Right lobe of liver (tissue), 6 donors: ENCODE results near the gene PARVA. TPM values are rescaled to one million over a fixed set of nuclear protein-coding genes. Genes with fewer than 3 reads are reported as not detected.
A peak's percentile ranks its signal among the peaks of the same experiment; 100 is the strongest.

Experiments
- ATAC-seq, 4 donors: fragments of 200-7000 bp; cut with Tn5 transposase; one replicate each; pipeline ENCODE4 v1.9.1; 2020; ENCODE audit warnings: mild to moderate bottlenecking in 4 of 4, moderate library complexity in 4 of 4
- DNase-seq, 3 donors: peaks; one replicate each; pipeline ENCODE4 v3.0.0-alpha.2; 2020
- H3K27ac ChIP-seq, 3 donors: fragments of 200-600 bp; one replicate each; pipeline ENCODE4 v1.8.0; 2022
- H3K27me3 ChIP-seq, 2 donors: fragments of 200-600 bp; one replicate each; pipeline ENCODE4 v1.8.0; 2022
- H3K36me3 ChIP-seq, 4 donors: fragments of 200-600 bp; sonication (generic) in 1 of 4; one replicate each; pipeline versions ENCODE4 v1.5.1 to v1.8.0; 2017 to 2022; ENCODE audit warnings: control low read depth in 1 of 4
- H3K4me1 ChIP-seq, 4 donors: fragments of 200-600 bp; sonication (generic) in 1 of 4; one replicate each; pipeline versions ENCODE4 v1.5.1 to v1.8.0; 2017 to 2022; ENCODE audit warnings: control low read depth in 1 of 4
- H3K4me3 ChIP-seq, 3 donors: fragments of 200-600 bp; one replicate each; pipeline ENCODE4 v1.8.0; 2022
- H3K9me3 ChIP-seq, 4 donors: fragments of 200-600 bp; sonication (generic) in 1 of 4; one replicate each; pipeline versions ENCODE4 v1.5.1 to v1.8.0; 2017 to 2022; ENCODE audit warnings: control low read depth in 1 of 4
- POLR2A ChIP-seq: fragments of 450-650 bp; IDR thresholded peaks from one replicate; pipeline ENCODE4 v1.6.1; 2017; ENCODE audit warnings: antibody characterized with exemption, mild to moderate bottlenecking
- WGBS: methylation state at CpG from one replicate; pipeline ENCODE4 v1.1.6; 2018; ENCODE audit warnings: low coverage, low lambda C conversion rate; ENCODE audit not compliant: insufficient coverage; ENCODE audit errors: missing lambda C conversion rate; 5-methylcytosine and 5-hydroxymethylcytosine counted together
- intact Hi-C, 2 donors: fragments of 100-400 bp; cut with DNase I; formaldehyde crosslinking; loops; one replicate each; pipeline versions ENCODE4 v1.11.2 to v1.14.1; 2022
- total RNA-seq, 6 experiments: library from RNA; depleted of rRNA in 2 of 6; stranded (reverse); fragments of >200 nt in 2 of 6; fragmentation: NEBNext Ultra II Directional in 3 of 6; extraction: Animal tissue kit (Norgen Biotek cat#: 25700) in 3 of 6; gene quantifications; one replicate each; pipeline versions ENCODE4 v1.1.0 to v1.2.4, GENCODE V29; 2016 to 2023
- TF ChIP-seq, protein P1 (sequence below), 4 donors: fragments of 200-600 bp in 3 of 4; fragments of 450-650 bp in 1 of 4; IDR thresholded peaks; one replicate each; pipeline versions ENCODE4 v1.5.1 to v1.8.0; 2016 to 2022; ENCODE audit warnings: antibody characterized with exemption in 4 of 4, mild to moderate bottlenecking in 2 of 4
- donor health status: DM: no; HTN: yes; CAD: no.
- donor health status: DM: no; HTN: no; CAD: no.
- donor health status: DM: no; HTN: no; CAD: no.
- donor health status: DM: no; HTN: yes; CAD: no.
- donor health status: DM: no; HTN: yes; CAD: no.

PARVA gene
- total RNA-seq, 6 experiments from 2014 or later: 11.1 to 27.5 (median 21.8) TPM

DNA sequence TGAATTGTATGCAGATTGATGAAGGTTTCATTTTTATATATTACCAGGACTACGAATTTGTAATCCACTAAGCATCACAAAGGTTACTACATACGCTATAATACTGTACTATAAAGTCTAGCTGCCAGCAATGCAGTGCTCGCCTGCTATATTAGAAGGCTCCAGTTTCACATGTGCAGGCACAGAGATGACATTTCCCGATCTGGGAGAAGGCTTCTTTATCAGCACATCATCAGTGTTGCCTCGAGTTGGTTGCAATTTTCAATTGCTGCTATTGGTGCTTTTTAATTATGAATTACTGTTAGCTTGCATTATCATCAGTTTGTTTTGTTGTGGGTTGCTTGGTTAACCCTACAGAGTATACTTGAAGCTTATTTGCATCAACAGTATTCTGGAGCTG is 153.6 kb downstream of the PARVA start:
- no peak overlapping the region for H3K4me3 ChIP-seq
- no peaks in the 10 kb centered on the region for H3K27me3 ChIP-seq
- intact Hi-C loops: no loop called here
- no peak for DNase-seq
- no peaks in the 10 kb centered on the region for H3K36me3 ChIP-seq
- no peak overlapping the region for H3K27ac ChIP-seq
- 82% methylated on average over 5 of the region's 5 CpGs for WGBS
- ATAC-seq: no peak
- H3K4me1 ChIP-seq: peaks cover 0 to 21% (median 10%) of the 10 kb centered on the region in 4 donors
- TF ChIP-seq POLR2A: no peak
- TF ChIP-seq, protein P1, sequence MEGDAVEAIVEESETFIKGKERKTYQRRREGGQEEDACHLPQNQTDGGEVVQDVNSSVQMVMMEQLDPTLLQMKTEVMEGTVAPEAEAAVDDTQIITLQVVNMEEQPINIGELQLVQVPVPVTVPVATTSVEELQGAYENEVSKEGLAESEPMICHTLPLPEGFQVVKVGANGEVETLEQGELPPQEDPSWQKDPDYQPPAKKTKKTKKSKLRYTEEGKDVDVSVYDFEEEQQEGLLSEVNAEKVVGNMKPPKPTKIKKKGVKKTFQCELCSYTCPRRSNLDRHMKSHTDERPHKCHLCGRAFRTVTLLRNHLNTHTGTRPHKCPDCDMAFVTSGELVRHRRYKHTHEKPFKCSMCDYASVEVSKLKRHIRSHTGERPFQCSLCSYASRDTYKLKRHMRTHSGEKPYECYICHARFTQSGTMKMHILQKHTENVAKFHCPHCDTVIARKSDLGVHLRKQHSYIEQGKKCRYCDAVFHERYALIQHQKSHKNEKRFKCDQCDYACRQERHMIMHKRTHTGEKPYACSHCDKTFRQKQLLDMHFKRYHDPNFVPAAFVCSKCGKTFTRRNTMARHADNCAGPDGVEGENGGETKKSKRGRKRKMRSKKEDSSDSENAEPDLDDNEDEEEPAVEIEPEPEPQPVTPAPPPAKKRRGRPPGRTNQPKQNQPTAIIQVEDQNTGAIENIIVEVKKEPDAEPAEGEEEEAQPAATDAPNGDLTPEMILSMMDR (IDR thresholded peaks at IDR 0.05): no peak
- no peaks in the 10 kb centered on the region for H3K9me3 ChIP-seq

DNA sequence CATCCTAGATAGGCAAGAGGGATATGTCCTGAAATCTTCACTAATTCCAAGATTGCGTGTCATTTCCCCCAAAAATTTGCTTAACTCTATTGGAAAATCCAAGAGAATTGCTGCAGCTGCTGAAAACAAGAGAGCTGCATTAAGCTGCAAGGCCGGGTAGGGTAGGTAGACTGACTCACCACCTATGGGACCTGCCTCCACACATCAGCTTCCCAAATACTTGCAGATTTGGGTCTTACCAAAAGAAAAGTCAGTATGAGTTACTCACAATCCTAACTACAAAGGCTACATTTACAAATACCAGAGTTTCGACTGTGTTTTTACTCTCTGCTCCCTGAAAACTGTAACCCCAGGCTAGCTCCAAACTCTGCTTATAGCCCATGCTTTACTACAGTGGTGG is 154.3 kb downstream of the PARVA start:
- Histone ChIP-seq H3K4me1 (peaks cover 0 to 21% (median 10%) of the 10 kb centered on the region in 4 donors), H3K27ac (no peak overlapping the region), H3K4me3 (no peak overlapping the region), H3K9me3 (no peaks in the 10 kb centered on the region), H3K36me3 (no peaks in the 10 kb centered on the region), H3K27me3 (no peaks in the 10 kb centered on the region)
- TF ChIP-seq, protein P1 (IDR thresholded peaks at IDR 0.05): no peak
- no peak for TF ChIP-seq POLR2A
- no peak for ATAC-seq
- DNase-seq: no peak
- intact Hi-C loops: no loop called here
- 85% methylated on average over 3 of the region's 3 CpGs for WGBS

DNA sequence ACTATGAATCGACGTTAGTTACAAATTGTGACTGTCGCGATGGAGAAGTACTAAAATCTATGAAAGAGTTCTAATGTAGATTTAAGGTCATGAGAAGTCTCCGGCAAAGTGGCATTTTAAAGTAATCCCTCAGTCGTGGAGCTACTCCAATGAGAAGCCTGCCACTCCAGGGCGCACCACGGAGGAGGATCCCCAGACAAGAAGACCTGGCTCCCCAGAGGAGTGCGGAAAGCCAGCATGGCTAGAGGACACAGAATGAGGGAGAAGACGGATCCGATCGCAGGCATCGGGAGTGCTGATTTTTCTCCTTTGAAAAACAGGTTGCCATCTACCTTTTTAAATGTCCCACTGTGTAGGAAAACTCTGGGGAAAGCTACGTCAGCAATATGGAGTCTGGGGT is 155.2 kb downstream of the PARVA start:
- TF ChIP-seq, protein P1 (IDR thresholded peaks at IDR 0.05): no peak
- TF ChIP-seq POLR2A: no peak
- 98% methylated on average over 12 of the region's 14 CpGs for WGBS
- H3K9me3 ChIP-seq: no peaks in the 10 kb centered on the region
- H3K27ac ChIP-seq: no peak overlapping the region
- no peak overlapping the region for H3K4me3 ChIP-seq
- H3K27me3 ChIP-seq: no peaks in the 10 kb centered on the region
- no peaks in the 10 kb centered on the region for H3K36me3 ChIP-seq
- ATAC-seq: no peak
- peaks cover 0 to 26% (median 10%) of the 10 kb centered on the region in 4 donors for H3K4me1 ChIP-seq
- intact Hi-C loops: no loop called here
- DNase-seq: no peak

DNA sequence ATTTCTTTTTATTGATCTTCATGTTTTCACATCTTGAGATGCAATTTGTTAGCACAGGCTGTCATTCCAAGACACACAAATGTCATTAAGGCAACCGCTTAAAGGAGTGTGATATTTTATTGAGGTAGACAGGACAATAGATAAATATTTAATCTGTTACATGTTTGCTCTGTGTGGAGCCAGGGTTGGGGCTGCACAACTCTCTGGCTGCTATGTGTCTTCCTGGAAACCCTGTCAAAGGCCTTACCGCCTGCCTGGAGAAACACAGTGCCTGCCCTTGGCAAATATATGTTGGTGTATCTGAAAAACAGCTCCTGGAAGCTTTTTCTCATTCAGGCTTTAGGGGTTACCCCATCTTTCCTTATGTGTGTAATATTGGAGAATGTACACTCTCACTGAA is 157.2 kb downstream of the PARVA start:
- ATAC-seq: peak; percentile 87 to 89 (median 88)
- 30% methylated on average over 2 of the region's 2 CpGs for WGBS

More for the DNA sequence above, 157.2 kb downstream of the PARVA start:
- H3K36me3 ChIP-seq: no peaks in the 10 kb centered on the region
- no peaks in the 10 kb centered on the region for H3K9me3 ChIP-seq
- H3K27me3 ChIP-seq: no peaks in the 10 kb centered on the region
- H3K4me3 ChIP-seq: no peak overlapping the region
- TF ChIP-seq, protein P1 (IDR thresholded peaks at IDR 0.05): no peak
- TF ChIP-seq POLR2A: no peak
- intact Hi-C loops: no loop called here
- DNase-seq: peak in 1 of 3 donors; percentile 46
- H3K27ac ChIP-seq: no peak overlapping the region
- peaks cover 0 to 22% (median 9%) of the 10 kb centered on the region in 4 donors for H3K4me1 ChIP-seq
